ENCODE data around the gene POLR3GL. TPM values are rescaled to one million over a fixed set of nuclear protein-coding genes. Genes with fewer than 3 reads are reported as not detected.

The POLR3GL gene
- total RNA-seq, 2 experiments from 2014 or later, result 19.8 to 27.3 TPM

DNA sequence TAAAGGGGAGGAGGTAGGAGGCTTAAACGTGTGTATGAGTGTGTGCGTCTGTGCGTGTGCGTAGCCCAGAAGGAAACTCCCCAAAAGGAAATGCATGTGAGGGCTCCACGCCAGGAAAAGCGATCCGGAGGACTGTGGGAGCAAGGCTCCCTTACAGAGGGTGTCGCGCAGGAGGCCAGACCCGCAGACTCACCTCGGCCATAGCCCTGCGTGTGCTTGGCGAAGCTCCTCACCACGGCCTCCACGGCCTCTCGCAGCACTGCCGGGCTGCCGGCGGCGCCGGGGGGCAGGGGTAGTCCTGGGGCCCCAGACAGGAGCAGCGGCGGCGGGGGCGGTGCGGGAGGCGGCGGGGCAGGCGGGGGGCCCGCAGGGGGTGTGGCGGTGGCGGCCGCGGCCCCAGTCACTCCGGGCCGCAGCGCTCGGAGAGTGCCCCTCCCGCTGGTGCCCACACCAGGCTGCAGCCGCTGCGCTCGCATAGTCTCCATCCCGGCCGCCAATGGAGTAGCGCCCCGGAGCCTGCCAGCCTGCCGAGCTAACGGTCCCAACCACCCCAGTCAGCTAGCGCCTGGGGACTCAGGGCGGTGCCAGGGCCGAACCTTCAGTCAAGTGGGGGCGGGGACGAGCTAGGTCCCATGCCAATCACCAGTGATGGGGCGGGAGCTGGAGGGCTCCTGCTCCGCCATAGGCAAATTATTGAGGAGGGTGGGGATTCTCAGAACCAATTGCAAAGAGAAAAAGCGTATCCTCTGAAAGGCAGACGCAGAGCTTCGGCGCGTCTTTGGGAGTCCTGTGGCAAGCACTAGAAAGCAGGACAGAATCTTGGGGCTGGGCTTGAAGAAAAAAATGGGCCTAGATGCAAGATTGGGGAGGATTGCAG lies 6.8 kb upstream of the POLR3GL start, which contains the start of gene LIX1L:
LIX1L (minus strand) TSS at position 575 of the 877 bp plus-strand sequence; CDS start at position 485, 90 bp downstream.
- BruUV-seq (replicated peaks), result no TSS peak
- no peaks in the 10 kb centered on the region for H3K9me2 ChIP-seq (ENCODE audit: insufficient read depth, low read length)
- H3K36me3 ChIP-seq (ENCODE audit: insufficient read depth, low read length), result peaks cover 13% of the 10 kb centered on the region; the same call in 1 of the 2 replicates
- peak within 1 kb of the TSS; percentile 86 for H3K4me3 ChIP-seq (ENCODE audit: low read depth, low read length, poor library complexity, severe bottlenecking)
- CTCF ChIA-PET (ENCODE audit: unreplicated experiment), result interaction anchor here (0.5 to 1.6 kb wide), 5 partner anchors 13 to 99 kb away, joined by 3 to 4 read pairs (median 4); partner anchors contain the start of gene PIAS3
- peak; percentile 98 for DNase-seq (ENCODE audit: low spot score)
- H3K79me2 ChIP-seq (ENCODE audit: insufficient read depth, low read depth, low read length), result peaks cover 23% of the 10 kb centered on the region; the same call in 1 of the 2 replicates
- H4K20me1 ChIP-seq (ENCODE audit: insufficient read depth, low read length), result peaks cover 3% of the 10 kb centered on the region; the same call in 1 of the 2 replicates
- no peak for TF ChIP-seq EZH2phosphoT487 (IDR thresholded peaks at IDR 0.05; ENCODE audit: borderline replicate concordance, low read depth, low read length)
- TF ChIP-seq, protein P1, sequence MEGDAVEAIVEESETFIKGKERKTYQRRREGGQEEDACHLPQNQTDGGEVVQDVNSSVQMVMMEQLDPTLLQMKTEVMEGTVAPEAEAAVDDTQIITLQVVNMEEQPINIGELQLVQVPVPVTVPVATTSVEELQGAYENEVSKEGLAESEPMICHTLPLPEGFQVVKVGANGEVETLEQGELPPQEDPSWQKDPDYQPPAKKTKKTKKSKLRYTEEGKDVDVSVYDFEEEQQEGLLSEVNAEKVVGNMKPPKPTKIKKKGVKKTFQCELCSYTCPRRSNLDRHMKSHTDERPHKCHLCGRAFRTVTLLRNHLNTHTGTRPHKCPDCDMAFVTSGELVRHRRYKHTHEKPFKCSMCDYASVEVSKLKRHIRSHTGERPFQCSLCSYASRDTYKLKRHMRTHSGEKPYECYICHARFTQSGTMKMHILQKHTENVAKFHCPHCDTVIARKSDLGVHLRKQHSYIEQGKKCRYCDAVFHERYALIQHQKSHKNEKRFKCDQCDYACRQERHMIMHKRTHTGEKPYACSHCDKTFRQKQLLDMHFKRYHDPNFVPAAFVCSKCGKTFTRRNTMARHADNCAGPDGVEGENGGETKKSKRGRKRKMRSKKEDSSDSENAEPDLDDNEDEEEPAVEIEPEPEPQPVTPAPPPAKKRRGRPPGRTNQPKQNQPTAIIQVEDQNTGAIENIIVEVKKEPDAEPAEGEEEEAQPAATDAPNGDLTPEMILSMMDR (conservative IDR thresholded peaks at IDR 0.05; ENCODE audit: low read length), result no peak
- peaks cover 63% of the 10 kb centered on the region for H3K4me1 ChIP-seq (ENCODE audit: insufficient read depth, low read length, poor library complexity, severe bottlenecking)
- peak within 1 kb of the TSS; percentile 44 for H2AFZ ChIP-seq (ENCODE audit: low read length)
- H3K9me3 ChIP-seq (ENCODE audit: low read length), result no peaks in the 10 kb centered on the region
- intact Hi-C loops (cut with micrococcal nuclease; ENCODE audit: unreplicated experiment), result loop anchor here (1.0 to 2.0 kb wide), 2 partner anchors 25 to 99 kb away; partner anchors contain the start of gene PIAS3
- H3K4me2 ChIP-seq (ENCODE audit: low read length), result peak within 1 kb of the TSS; percentile 94
- POLR2A ChIA-PET, result interaction anchor here (0.7 to 2.6 kb wide), 20 partner anchors 9 to 133 kb away, joined by 3 to 20 read pairs (median 5); partner anchors contain the start of genes ANKRD35, PEX11B, PIAS3 and RBM8A
- peak within 1 kb of the TSS; percentile 53 for H3K27ac ChIP-seq (ENCODE audit: low read depth, low read length, poor library complexity, severe bottlenecking)

DNA sequence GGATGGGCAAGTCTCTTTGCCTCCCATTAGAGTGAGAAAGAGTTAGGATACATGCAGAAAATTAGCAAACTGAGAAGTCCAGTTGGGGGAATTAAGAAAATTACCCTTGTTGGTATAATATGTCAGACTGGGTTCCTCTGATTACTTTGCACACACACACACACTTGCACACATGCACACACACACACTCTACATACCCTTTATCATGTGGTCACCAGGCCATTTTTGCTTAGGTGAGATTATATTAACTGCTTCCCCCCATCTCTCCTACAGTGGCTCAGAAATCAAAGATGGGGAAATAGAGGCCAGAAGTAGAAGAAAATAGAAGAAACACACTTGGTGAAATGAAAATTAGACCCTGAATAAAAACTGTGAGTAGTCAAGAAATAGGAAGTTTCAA lies 5.8 kb upstream of the POLR3GL start:
- H4K20me1 ChIP-seq (ENCODE audit: insufficient read depth, low read length), result peaks cover 3% of the 10 kb centered on the region; the same call in 1 of the 2 replicates
- H3K79me2 ChIP-seq (ENCODE audit: insufficient read depth, low read depth, low read length), result peaks cover 24% of the 10 kb centered on the region; the same call in 1 of the 2 replicates
- intact Hi-C loops (cut with micrococcal nuclease; ENCODE audit: unreplicated experiment), result loop anchor here (2.0 kb wide), 1 partner anchor 100 kb away; the partner anchor contains the start of gene PIAS3
- H2AFZ ChIP-seq (ENCODE audit: low read length), result no peak overlapping the region; the same call in 1 of the 2 replicates
- peak overlapping the region; percentile 25 for H3K27ac ChIP-seq (ENCODE audit: low read depth, low read length, poor library complexity, severe bottlenecking)
- peak overlapping the region; percentile 94 for H3K4me2 ChIP-seq (ENCODE audit: low read length)
- no peaks in the 10 kb centered on the region for H3K9me2 ChIP-seq (ENCODE audit: insufficient read depth, low read length)
- POLR2A ChIA-PET, result interaction anchor here (1.0 to 2.6 kb wide), 13 partner anchors 8 to 100 kb away, joined by 3 to 20 read pairs (median 8); partner anchors contain the start of genes ANKRD35, PEX11B, PIAS3 and RBM8A
- no peaks in the 10 kb centered on the region for H3K9me3 ChIP-seq (ENCODE audit: low read length)
- CTCF ChIA-PET (ENCODE audit: unreplicated experiment), result no interaction called here
- peaks cover 73% of the 10 kb centered on the region for H3K4me1 ChIP-seq (ENCODE audit: insufficient read depth, low read length, poor library complexity, severe bottlenecking)
- peak overlapping the region; percentile 86 for H3K4me3 ChIP-seq (ENCODE audit: low read depth, low read length, poor library complexity, severe bottlenecking)
- no peak for TF ChIP-seq EZH2phosphoT487 (IDR thresholded peaks at IDR 0.05; ENCODE audit: borderline replicate concordance, low read depth, low read length)
- TF ChIP-seq, protein P1 (conservative IDR thresholded peaks at IDR 0.05; ENCODE audit: low read length), result no peak
- no TSS peak for BruUV-seq (replicated peaks)
- no peak for DNase-seq (ENCODE audit: low spot score)
- H3K36me3 ChIP-seq (ENCODE audit: insufficient read depth, low read length), result peaks cover 9% of the 10 kb centered on the region; the same call in 1 of the 2 replicates
